Liver (tissue), 9 donors: ENCODE data around the gene NFIA. TPM values are rescaled to one million over a fixed set of nuclear protein-coding genes. Genes with fewer than 3 reads are reported as not detected.
A peak's percentile ranks its signal among the peaks of the same experiment; 100 is the strongest.

Experiments used
- DNase-seq: peaks from one replicate; pipeline ENCODE4 v3.0.0-alpha.2; 2017; ENCODE audit warnings: low spot score
- H3K27ac ChIP-seq, 2 donors: one replicate each; pipeline ENCODE4 v1.7.0; 2013; ENCODE audit warnings: inconsistent platforms in 2 of 2, low read length in 2 of 2, control low read depth in 1 of 2, low read depth in 1 of 2, mild to moderate bottlenecking in 1 of 2
- H3K27me3 ChIP-seq, 4 donors: one replicate each; pipeline versions ENCODE4 v1.6.1 to v1.7.0; 2013; ENCODE audit warnings: low read length in 3 of 4, inconsistent platforms in 1 of 4, mild to moderate bottlenecking in 1 of 4, moderate library complexity in 1 of 4; ENCODE audit not compliant: control insufficient read depth in 4 of 4, insufficient read depth in 4 of 4
- H3K36me3 ChIP-seq, 4 donors: one replicate each; pipeline versions ENCODE4 v1.6.1 to v1.7.0; 2013; ENCODE audit warnings: low read length in 3 of 4, mild to moderate bottlenecking in 3 of 4, low read depth in 1 of 4, moderate library complexity in 1 of 4; ENCODE audit not compliant: control insufficient read depth in 4 of 4, insufficient read depth in 3 of 4
- H3K4me1 ChIP-seq, 4 donors: one replicate each; pipeline versions ENCODE4 v1.6.1 to v1.7.0; 2013; ENCODE audit warnings: low read length in 3 of 4, mild to moderate bottlenecking in 3 of 4, moderate library complexity in 1 of 4; ENCODE audit not compliant: control insufficient read depth in 4 of 4, insufficient read depth in 4 of 4
- H3K4me3 ChIP-seq, 3 donors: one replicate each; pipeline versions ENCODE4 v1.6.1 to v1.7.0; 2013; ENCODE audit warnings: low read length in 3 of 3, control low read depth in 1 of 3, low read depth in 1 of 3, mild to moderate bottlenecking in 1 of 3
- H3K9ac ChIP-seq, 2 donors: one replicate each; pipeline ENCODE4 v1.7.0; 2013; ENCODE audit warnings: low read length in 2 of 2, mild to moderate bottlenecking in 2 of 2, moderate library complexity in 2 of 2, control low read depth in 1 of 2, low read depth in 1 of 2
- H3K9me3 ChIP-seq, 4 donors: one replicate each; pipeline versions ENCODE4 v1.6.1 to v1.7.0; 2013; ENCODE audit warnings: low read length in 3 of 4; ENCODE audit not compliant: control insufficient read depth in 4 of 4
- EGR1 ChIP-seq, 2 donors: IDR thresholded peaks; 2 replicates each; pipeline ENCODE4 v1.6.1; 2016 to 2018; ENCODE audit warnings: antibody characterized with exemption in 2 of 2, low read depth in 2 of 2
- FOXA2 ChIP-seq: IDR thresholded peaks from 2 replicates; pipeline ENCODE4 v1.6.1; 2016; ENCODE audit warnings: antibody characterized with exemption
- GABPA ChIP-seq, 2 donors: IDR thresholded peaks in 1 of 2; conservative IDR thresholded peaks in 1 of 2; 2 replicates each; pipeline ENCODE4 v1.6.1; 2016; ENCODE audit warnings: antibody characterized with exemption in 2 of 2, mild to moderate bottlenecking in 1 of 2, moderate library complexity in 1 of 2
- HNF4A ChIP-seq, 2 donors: conservative IDR thresholded peaks; 2 replicates each; pipeline ENCODE4 v1.6.1; 2016; ENCODE audit warnings: antibody characterized with exemption in 2 of 2, mild to moderate bottlenecking in 2 of 2
- HNF4G ChIP-seq: IDR thresholded peaks from 2 replicates; pipeline ENCODE4 v1.6.1; 2016; ENCODE audit warnings: antibody characterized with exemption
- JUND ChIP-seq, 2 donors: IDR thresholded peaks; 2 replicates each; pipeline ENCODE4 v1.6.1; 2016; ENCODE audit warnings: antibody characterized with exemption in 2 of 2
- NR2F2 ChIP-seq: IDR thresholded peaks from 2 replicates; pipeline ENCODE4 v1.6.1; 2016; ENCODE audit warnings: antibody characterized with exemption
- RAD21 ChIP-seq, 2 donors: IDR thresholded peaks; 2 replicates each; pipeline ENCODE4 v1.6.1; 2016; ENCODE audit warnings: antibody characterized with exemption in 2 of 2, mild to moderate bottlenecking in 2 of 2
- RXRA ChIP-seq, 2 donors: IDR thresholded peaks; 2 replicates each; pipeline ENCODE4 v1.6.1; 2017 to 2018; ENCODE audit warnings: antibody characterized with exemption in 2 of 2, mild to moderate bottlenecking in 1 of 2
- SP1 ChIP-seq: IDR thresholded peaks from 2 replicates; pipeline ENCODE4 v1.6.1; 2018; ENCODE audit warnings: antibody characterized with exemption, mild to moderate bottlenecking
- TAF1 ChIP-seq: conservative IDR thresholded peaks from 2 replicates; pipeline ENCODE4 v1.6.1; 2016; ENCODE audit warnings: antibody characterized with exemption, mild to moderate bottlenecking
- YY1 ChIP-seq: IDR thresholded peaks from 2 replicates; pipeline ENCODE4 v1.6.1; 2016; ENCODE audit warnings: antibody characterized with exemption, mild to moderate bottlenecking
- WGBS: extraction: QIAGEN DNeasy Blood & Tissue Kit; methylation state at CpG from one replicate; pipeline ENCODE4 v1.1.7; 2013; 5-methylcytosine and 5-hydroxymethylcytosine counted together
- polyA plus RNA-seq, 2 donors: library from polyadenylated mRNA; stranded (reverse) in 1 of 2; unstranded in 1 of 2; fragments of 200-250 nt in 1 of 2; fragments of >200 nt in 1 of 2; fragmentation: Nextera tagmentation in 1 of 2; extraction: Ambion mirVana in 1 of 2; gene quantifications; one replicate each; pipeline versions ENCODE4 v1.2.1 to v1.2.3, GENCODE V29; 2013 to 2015
- total RNA-seq, 2 donors: library from RNA; depleted of rRNA; stranded (reverse); fragments of >200 nt; gene quantifications; one replicate each; pipeline ENCODE4 v1.2.3, GENCODE V29; 2014
- TF ChIP-seq, protein P1 (sequence below): IDR thresholded peaks from 2 replicates; pipeline ENCODE4 v1.6.1; 2016; ENCODE audit warnings: antibody characterized with exemption
- TF ChIP-seq, protein P2 (sequence below): IDR thresholded peaks from 2 replicates; pipeline ENCODE4 v1.6.1; 2016; ENCODE audit warnings: antibody characterized with exemption
- TF ChIP-seq, protein P3 (sequence below): IDR thresholded peaks from 2 replicates; pipeline ENCODE4 v1.6.1; 2016; ENCODE audit warnings: antibody characterized with exemption, mild to moderate bottlenecking
- TF ChIP-seq, protein P4 (sequence below): IDR thresholded peaks from 2 replicates; pipeline ENCODE4 v1.6.1; 2016; ENCODE audit warnings: antibody characterized with exemption
- donor health status: healthy.
- donor health status: healthy.
- donor health status: healthy.
- donor health status: healthy.
- donor health status: healthy.

NFIA gene
- total and polyA plus RNA-seq, 4 donors: 6.8 to 53.7 (median 22.2) TPM

DNA sequence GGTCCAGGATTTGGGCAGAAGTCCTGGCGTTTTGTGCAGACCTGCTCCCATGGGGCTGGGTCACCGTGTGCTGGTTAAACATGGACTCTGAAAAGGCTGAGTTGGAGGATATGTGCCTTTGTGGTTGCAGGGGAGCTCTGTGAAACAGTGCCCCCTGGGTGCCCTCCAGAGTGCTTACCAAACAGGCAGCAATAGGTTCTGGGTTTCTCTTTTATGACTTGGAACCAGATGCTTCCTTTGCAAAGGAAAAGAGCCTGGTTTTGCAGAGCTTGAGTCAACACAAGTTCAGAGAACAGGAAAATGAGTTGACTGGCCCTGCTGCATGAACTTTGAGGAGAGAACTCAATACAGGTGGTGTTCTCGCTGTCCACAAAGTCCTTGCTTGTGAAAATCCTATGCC is 353.7 kb downstream of the NFIA start:
- no peaks in the 10 kb centered on the region for H3K4me1 ChIP-seq
- no peak overlapping the region for H3K4me3 ChIP-seq
- TF ChIP-seq HNF4A (conservative IDR thresholded peaks at IDR 0.05): no peak
- H3K36me3 ChIP-seq: peaks cover 2 to 5% (median 3%) of the 10 kb centered on the region in 4 donors
- H3K9ac ChIP-seq: no peak overlapping the region
- H3K27ac ChIP-seq: no peak overlapping the region
- H3K9me3 ChIP-seq: no peaks in the 10 kb centered on the region
- no peaks in the 10 kb centered on the region for H3K27me3 ChIP-seq
- no peak for DNase-seq
- 77% methylated on average over 3 of the region's 3 CpGs for WGBS

DNA sequence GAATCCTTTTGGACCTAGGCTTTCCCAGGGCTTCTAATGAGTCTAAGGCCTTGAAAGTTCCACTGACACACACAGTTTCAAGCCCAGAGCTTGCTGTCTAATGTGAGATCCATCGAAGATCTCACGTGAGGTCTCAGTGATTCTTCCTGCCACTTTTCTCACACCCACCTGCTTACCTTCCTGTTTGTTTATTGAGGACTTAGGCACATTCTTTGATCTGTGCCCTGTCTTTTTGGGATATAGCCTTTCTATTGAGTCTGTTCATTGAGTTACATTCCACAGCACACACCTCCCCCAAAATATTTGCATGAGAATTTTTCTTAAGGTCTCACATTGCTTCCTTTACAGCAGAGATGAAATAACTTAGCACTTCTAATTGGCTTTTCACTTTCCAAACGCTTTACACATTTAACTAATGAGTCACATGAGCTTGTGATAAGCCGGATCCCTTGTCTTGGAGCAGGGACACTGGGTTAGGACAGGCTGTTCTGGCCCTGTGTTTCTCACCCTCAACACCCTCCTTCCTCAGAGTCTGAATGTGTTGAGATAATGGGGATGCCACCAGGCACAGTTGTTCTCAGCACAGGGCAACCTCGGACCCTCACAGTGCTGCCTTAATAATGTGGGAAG is 354.2 kb downstream of the NFIA start:
- no peaks in the 10 kb centered on the region for H3K27me3 ChIP-seq
- no peak overlapping the region for H3K9ac ChIP-seq
- H3K4me3 ChIP-seq: no peak overlapping the region
- no peak overlapping the region for H3K27ac ChIP-seq
- H3K4me1 ChIP-seq: peaks cover 0 to 3% (median 0%) of the 10 kb centered on the region in 4 donors
- 88% methylated on average over 5 of the region's 5 CpGs for WGBS
- peaks cover 2 to 5% (median 3%) of the 10 kb centered on the region in 4 donors for H3K36me3 ChIP-seq
- H3K9me3 ChIP-seq: no peaks in the 10 kb centered on the region
- peak; percentile 80 for TF ChIP-seq NR2F2
- no peak for TF ChIP-seq YY1
- no peak for DNase-seq

DNA sequence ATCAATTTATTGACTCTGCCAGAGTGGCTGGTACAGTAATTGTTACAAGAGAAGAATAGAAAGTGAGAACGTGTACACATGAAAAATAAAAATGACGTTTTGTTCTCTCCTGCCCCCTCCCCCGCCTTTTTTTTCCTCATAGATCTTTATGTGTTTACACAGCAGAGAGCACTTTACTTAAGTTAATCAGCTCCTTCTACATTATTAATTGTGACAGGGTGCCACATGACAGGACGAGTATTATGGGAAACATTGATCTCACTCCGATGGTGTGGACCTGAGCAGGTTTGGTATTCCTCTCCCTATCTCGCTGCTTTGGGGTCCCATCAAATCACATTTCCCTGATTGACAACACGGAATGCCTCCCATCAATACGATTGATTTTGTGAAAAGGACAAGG is 356.9 kb downstream of the NFIA start:
- DNase-seq: no peak
- Histone ChIP-seq H3K9ac (no peak overlapping the region), H3K4me3 (no peak overlapping the region), H3K27me3 (no peaks in the 10 kb centered on the region), H3K27ac (no peak overlapping the region), H3K9me3 (no peaks in the 10 kb centered on the region), H3K36me3 (peaks cover 2 to 7% (median 5%) of the 10 kb centered on the region in 4 donors), H3K4me1 (peaks cover 0 to 8% (median 0%) of the 10 kb centered on the region in 4 donors)
- TF ChIP-seq RAD21 (IDR thresholded peaks at IDR 0.05) (no peak), JUND (IDR thresholded peaks at IDR 0.05) (no peak), GABPA (IDR thresholded peaks at IDR 0.05 in 1 of 2, conservative IDR thresholded peaks at IDR 0.05 in 1 of 2) (no peak), RXRA (IDR thresholded peaks at IDR 0.05) (no peak), EGR1 (IDR thresholded peaks at IDR 0.05; ENCODE audit: low read depth in 2 of 2) (no peak), YY1 (no peak), HNF4A (conservative IDR thresholded peaks at IDR 0.05) (no peak), SP1 (no peak), HNF4G (no peak), TAF1 (no peak), FOXA2 (no peak)
- TF ChIP-seq, protein P1, sequence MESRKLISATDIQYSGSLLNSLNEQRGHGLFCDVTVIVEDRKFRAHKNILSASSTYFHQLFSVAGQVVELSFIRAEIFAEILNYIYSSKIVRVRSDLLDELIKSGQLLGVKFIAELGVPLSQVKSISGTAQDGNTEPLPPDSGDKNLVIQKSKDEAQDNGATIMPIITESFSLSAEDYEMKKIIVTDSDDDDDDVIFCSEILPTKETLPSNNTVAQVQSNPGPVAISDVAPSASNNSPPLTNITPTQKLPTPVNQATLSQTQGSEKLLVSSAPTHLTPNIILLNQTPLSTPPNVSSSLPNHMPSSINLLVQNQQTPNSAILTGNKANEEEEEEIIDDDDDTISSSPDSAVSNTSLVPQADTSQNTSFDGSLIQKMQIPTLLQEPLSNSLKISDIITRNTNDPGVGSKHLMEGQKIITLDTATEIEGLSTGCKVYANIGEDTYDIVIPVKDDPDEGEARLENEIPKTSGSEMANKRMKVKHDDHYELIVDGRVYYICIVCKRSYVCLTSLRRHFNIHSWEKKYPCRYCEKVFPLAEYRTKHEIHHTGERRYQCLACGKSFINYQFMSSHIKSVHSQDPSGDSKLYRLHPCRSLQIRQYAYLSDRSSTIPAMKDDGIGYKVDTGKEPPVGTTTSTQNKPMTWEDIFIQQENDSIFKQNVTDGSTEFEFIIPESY: no peak
- TF ChIP-seq, protein P2, sequence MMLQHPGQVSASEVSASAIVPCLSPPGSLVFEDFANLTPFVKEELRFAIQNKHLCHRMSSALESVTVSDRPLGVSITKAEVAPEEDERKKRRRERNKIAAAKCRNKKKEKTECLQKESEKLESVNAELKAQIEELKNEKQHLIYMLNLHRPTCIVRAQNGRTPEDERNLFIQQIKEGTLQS: no peak
- TF ChIP-seq, protein P3, sequence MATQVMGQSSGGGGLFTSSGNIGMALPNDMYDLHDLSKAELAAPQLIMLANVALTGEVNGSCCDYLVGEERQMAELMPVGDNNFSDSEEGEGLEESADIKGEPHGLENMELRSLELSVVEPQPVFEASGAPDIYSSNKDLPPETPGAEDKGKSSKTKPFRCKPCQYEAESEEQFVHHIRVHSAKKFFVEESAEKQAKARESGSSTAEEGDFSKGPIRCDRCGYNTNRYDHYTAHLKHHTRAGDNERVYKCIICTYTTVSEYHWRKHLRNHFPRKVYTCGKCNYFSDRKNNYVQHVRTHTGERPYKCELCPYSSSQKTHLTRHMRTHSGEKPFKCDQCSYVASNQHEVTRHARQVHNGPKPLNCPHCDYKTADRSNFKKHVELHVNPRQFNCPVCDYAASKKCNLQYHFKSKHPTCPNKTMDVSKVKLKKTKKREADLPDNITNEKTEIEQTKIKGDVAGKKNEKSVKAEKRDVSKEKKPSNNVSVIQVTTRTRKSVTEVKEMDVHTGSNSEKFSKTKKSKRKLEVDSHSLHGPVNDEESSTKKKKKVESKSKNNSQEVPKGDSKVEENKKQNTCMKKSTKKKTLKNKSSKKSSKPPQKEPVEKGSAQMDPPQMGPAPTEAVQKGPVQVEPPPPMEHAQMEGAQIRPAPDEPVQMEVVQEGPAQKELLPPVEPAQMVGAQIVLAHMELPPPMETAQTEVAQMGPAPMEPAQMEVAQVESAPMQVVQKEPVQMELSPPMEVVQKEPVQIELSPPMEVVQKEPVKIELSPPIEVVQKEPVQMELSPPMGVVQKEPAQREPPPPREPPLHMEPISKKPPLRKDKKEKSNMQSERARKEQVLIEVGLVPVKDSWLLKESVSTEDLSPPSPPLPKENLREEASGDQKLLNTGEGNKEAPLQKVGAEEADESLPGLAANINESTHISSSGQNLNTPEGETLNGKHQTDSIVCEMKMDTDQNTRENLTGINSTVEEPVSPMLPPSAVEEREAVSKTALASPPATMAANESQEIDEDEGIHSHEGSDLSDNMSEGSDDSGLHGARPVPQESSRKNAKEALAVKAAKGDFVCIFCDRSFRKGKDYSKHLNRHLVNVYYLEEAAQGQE: no peak
- TF ChIP-seq, protein P4, sequence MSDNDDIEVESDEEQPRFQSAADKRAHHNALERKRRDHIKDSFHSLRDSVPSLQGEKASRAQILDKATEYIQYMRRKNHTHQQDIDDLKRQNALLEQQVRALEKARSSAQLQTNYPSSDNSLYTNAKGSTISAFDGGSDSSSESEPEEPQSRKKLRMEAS: no peak
- 87% methylated on average over 8 of the region's 8 CpGs for WGBS
